Muscle of leg (tissue), 11 donors: ENCODE measurements around the gene CHRM5. TPM values are rescaled to one million over a fixed set of nuclear protein-coding genes. Genes with fewer than 3 reads are reported as not detected.

Experiments used
- DNase-seq: peaks from one replicate; pipeline ENCODE4 v3.0.0; 2013
- H3K27ac ChIP-seq: one replicate; pipeline ENCODE4 v1.5.1; 2013; ENCODE audit warnings: mild to moderate bottlenecking, low read length, control low read depth
- H3K27me3 ChIP-seq: one replicate; pipeline ENCODE4 v1.6.1; 2013; ENCODE audit warnings: low read length; ENCODE audit not compliant: control insufficient read depth, insufficient read depth
- H3K36me3 ChIP-seq: one replicate; pipeline ENCODE4 v1.6.1; 2013; ENCODE audit warnings: low read length; ENCODE audit not compliant: control insufficient read depth, insufficient read depth
- H3K4me1 ChIP-seq: one replicate; pipeline ENCODE4 v1.6.1; 2013; ENCODE audit warnings: low read length; ENCODE audit not compliant: control insufficient read depth, insufficient read depth
- H3K4me3 ChIP-seq: one replicate; pipeline ENCODE4 v1.5.1; 2013; ENCODE audit warnings: low read length, control low read depth
- H3K9me3 ChIP-seq: replicated peaks from 2 replicates; pipeline ENCODE4 v1.6.1; 2013; ENCODE audit warnings: low read depth, low read length; ENCODE audit not compliant: control insufficient read depth
- WGBS: methylation state at CpG from one replicate; pipeline ENCODE4 v1.1.5; 2013; ENCODE audit warnings: missing lambda C conversion rate; ENCODE audit not compliant: insufficient coverage; 5-methylcytosine and 5-hydroxymethylcytosine counted together
- polyA plus RNA-seq, 8 donors: library from polyadenylated mRNA; unstranded; fragments of 120-200 nt; gene quantifications; one replicate each; pipeline versions ENCODE4 v1.2.1 to v1.2.3, GENCODE V29; 2013; ENCODE audit warnings: inconsistent platforms in 1 of 8, low replicate concordance in 1 of 8; ENCODE audit not compliant: insufficient read length in 8 of 8, insufficient read depth in 1 of 8
- total RNA-seq: library from RNA; stranded (reverse); fragments of 120-200 nt; gene quantifications from one replicate; pipeline ENCODE4 v1.2.4, GENCODE V29; 2013

CHRM5 gene
- total and polyA plus RNA-seq, 9 donors = 0.02 to 0.12 (median 0.05) TPM; not detected in 2

DNA sequence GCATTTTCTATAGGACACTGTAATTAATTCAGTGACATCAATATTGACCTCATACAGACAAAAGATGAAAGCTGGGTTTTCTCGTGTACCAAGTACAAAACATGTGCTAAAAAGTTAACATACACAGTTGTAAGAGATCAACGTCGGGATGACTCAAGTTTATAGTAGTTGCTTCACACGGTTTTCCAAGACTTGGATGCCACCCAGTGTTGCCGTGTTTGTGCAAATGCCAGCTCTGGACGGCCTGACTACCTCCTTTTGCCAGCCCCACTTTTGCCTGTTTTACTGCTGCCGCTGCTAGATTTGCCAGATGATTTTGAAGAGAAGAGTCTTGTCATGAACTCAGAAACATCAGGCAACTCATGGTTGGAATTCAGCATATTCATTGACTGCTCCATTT lies 115.8 kb downstream of the CHRM5 start:
- Histone ChIP-seq H3K36me3 (peaks cover 12% of the 10 kb centered on the region), H3K9me3 (no peaks in the 10 kb centered on the region), H3K4me3 (no peak overlapping the region), H3K27me3 (no peaks in the 10 kb centered on the region), H3K4me1 (no peaks in the 10 kb centered on the region), H3K27ac (no peak overlapping the region)
- 85% methylated on average over 6 of the region's 7 CpGs for WGBS
- DNase-seq = no peak

DNA sequence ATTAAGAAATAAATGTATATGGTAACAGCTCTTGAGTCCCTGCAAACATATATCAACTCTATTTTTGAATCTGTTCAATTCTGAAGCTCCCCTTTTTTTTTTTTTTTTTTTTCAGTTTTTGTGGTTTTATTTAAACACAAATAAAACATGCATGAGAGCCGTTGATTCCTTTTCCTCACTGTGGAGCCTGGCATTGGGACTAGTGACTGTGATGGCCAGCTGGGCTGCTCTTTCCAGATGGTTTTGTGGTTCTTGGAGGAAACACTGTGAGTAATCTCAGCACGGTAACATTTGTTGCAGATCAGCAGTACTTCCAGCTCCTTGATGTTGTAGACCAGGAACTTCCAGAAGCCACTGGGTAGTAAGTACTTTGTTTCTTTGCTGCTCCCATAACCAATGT lies 117.4 kb downstream of the CHRM5 start:
- Histone ChIP-seq H3K36me3 (peaks cover 14% of the 10 kb centered on the region), H3K27ac (no peak overlapping the region), H3K4me3 (no peak overlapping the region), H3K9me3 (no peaks in the 10 kb centered on the region), H3K27me3 (no peaks in the 10 kb centered on the region), H3K4me1 (no peaks in the 10 kb centered on the region)
- WGBS = no CpG with 5 or more reads among the region's 2 CpGs
- DNase-seq = no peak

DNA sequence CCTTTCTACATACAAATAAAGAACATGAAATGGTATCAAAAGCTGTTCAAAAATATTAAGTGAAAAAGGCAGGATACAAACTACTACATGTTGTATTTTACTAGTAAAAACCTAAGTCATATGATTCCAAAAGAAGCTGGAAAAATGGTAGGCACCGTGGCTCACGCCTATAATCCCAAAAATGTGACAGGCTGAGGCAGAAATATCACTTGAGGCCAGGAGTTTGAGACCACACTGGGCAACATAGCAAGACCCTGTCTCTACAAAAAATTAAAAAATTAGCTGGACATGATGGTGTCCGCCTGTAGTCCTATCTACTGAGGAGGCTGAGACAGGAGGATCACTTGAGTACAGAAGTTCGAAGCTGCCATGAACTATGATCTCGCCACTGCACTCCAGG lies 131.6 kb downstream of the CHRM5 start:
- peaks cover 2% of the 10 kb centered on the region for H3K36me3 ChIP-seq
- H3K27ac ChIP-seq = no peak overlapping the region
- H3K4me1 ChIP-seq = peaks cover 2% of the 10 kb centered on the region
- H3K9me3 ChIP-seq = no peaks in the 10 kb centered on the region
- no peaks in the 10 kb centered on the region for H3K27me3 ChIP-seq
- H3K4me3 ChIP-seq = no peak overlapping the region
- DNase-seq = no peak
- WGBS = no CpG with 5 or more reads among the region's 5 CpGs

DNA sequence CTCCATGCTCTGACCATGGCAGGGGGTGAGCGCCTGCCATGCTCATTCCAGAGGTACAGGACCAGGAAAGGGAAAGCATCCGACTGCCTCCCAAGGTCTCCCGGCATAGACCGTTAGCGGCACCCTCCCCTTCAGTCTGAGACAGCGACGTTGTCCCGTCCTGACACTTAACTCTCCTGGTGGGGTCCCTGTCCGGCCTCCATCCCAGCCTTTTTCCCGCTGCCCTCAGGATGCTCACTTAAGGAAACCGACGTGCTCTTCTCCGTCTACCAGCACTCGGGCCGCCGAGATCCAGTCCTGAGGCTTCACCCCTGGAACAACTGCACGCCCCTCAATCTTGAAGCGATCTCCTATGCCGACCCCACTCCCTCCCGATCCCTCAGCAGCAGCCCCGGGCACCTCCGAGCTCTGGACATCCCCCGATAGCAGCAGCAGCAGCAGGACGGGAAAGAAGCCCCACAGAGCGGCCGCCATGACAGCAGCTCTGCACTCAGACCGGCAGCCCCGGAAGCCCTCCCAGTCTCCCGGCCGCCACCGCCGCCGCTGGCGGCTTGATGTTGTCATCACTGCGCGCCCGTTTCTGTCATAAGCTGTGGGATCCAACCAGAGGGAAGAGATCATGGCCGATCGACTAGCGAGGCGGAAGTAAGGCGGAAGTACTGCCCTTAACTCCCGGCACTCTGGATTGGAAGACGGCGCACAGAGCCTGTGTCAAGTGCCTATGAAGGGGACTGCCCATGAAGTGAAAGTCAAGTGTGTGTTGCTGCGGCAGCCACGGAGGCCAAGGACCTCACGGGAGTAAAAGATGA lies 133.3 kb downstream of the CHRM5 start, which contains the start of the genes EMC7 and PGBD4:
EMC7 (minus strand) TSS at position 497 of the 809 bp plus-strand sequence; CDS start at position 474, 23 bp downstream.
PGBD4 (plus strand) TSS at position 718 of the 809 bp plus-strand sequence. CDS start 449 bp downstream, outside the sequence.
- WGBS = under 1% methylated on average over 47 of the region's 48 CpGs
- H3K4me1 ChIP-seq = peaks cover 2% of the 10 kb centered on the region
- H3K9me3 ChIP-seq = no peaks in the 10 kb centered on the region
- DNase-seq = peak; percentile 100
- peak within 1 kb of the TSS; percentile 91 for H3K4me3 ChIP-seq
- H3K36me3 ChIP-seq = peaks cover 2% of the 10 kb centered on the region
- H3K27ac ChIP-seq = peak within 1 kb of the TSS; percentile 95
- H3K27me3 ChIP-seq = no peaks in the 10 kb centered on the region

DNA sequence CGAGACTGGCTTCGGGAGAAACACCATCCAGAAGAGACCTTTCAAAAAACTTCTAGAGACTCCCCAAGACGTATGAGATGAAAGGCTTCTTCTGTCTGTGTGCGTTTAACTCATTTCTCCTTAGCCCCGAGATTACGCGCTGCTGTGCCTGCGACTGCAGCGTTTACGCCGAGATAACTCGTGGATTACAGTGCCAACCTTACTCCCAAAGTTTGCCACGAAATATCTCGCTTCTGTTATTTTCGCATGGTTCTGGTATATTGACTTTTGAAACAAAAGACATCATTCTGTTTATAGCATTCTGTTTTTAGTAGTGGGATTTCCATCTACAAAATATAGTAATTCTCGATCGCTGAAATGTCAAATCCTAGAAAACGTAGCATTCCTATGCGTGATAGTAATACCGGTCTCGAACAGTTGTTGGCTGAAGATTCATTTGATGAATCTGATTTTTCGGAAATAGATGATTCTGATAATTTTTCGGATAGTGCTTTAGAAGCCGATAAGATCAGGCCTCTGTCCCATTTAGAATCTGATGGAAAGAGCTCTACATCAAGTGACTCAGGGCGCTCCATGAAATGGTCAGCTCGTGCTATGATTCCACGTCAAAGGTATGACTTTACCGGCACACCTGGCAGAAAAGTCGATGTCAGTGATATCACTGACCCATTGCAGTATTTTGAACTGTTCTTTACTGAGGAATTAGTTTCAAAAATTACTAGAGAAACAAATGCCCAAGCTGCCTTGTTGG lies 134.1 kb downstream of the CHRM5 start:
- peaks cover 2% of the 10 kb centered on the region for H3K4me1 ChIP-seq
- DNase-seq = no peak
- WGBS = 35% methylated on average over 20 of the region's 29 CpGs
- H3K4me3 ChIP-seq = peak overlapping the region; percentile 91
- peak overlapping the region; percentile 95 for H3K27ac ChIP-seq
- no peaks in the 10 kb centered on the region for H3K27me3 ChIP-seq
- no peaks in the 10 kb centered on the region for H3K9me3 ChIP-seq
- H3K36me3 ChIP-seq = peaks cover 2% of the 10 kb centered on the region

DNA sequence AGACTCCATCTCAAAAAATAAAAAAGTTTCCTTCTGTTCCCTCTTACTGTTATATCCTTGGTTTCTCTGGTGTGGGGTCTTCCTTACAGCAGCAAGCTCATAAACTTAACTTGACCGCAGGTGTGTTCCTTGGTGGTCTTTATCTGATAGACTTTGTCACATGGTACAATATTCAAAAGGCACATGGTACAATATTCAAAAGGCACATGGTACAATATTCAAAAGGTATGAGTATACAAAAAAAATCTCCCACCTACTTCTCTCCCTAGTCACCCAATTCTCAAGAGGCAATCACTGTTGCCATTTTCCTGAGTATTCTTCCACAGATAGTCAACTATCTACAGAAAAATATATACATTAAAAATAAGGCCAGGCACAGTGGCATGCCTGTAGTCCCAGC lies 138.1 kb downstream of the CHRM5 start:
- DNase-seq = no peak
- Histone ChIP-seq H3K27me3 (no peaks in the 10 kb centered on the region), H3K36me3 (peaks cover 2% of the 10 kb centered on the region), H3K4me3 (no peak overlapping the region), H3K4me1 (peaks cover 2% of the 10 kb centered on the region), H3K27ac (no peak overlapping the region), H3K9me3 (no peaks in the 10 kb centered on the region)
- WGBS = no CpG with 5 or more reads among the region's 1 CpG

DNA sequence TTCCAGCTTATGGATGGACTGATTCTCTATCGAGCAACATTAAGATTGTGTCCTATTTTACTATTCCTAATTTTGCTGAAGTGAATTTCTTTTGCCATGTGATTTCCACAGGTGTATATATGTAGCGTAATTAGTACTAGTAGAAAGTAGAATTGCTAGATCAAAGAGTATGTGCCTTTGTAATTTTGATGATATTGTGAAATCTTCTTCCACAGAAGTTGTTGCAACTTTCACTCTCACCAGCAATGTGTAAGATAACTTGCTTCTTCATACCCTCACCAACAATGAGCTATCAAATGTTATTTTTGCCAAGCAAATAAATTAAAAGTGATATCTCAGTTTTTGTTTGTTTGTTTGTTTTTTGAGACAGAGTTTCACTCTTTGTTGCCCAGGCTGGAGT lies 139.0 kb downstream of the CHRM5 start:
- Histone ChIP-seq H3K4me1 (peaks cover 2% of the 10 kb centered on the region), H3K4me3 (no peak overlapping the region), H3K9me3 (no peaks in the 10 kb centered on the region), H3K27ac (no peak overlapping the region), H3K27me3 (no peaks in the 10 kb centered on the region), H3K36me3 (peaks cover 2% of the 10 kb centered on the region)
- WGBS = no CpG with 5 or more reads among the region's 2 CpGs
- DNase-seq = no peak

DNA sequence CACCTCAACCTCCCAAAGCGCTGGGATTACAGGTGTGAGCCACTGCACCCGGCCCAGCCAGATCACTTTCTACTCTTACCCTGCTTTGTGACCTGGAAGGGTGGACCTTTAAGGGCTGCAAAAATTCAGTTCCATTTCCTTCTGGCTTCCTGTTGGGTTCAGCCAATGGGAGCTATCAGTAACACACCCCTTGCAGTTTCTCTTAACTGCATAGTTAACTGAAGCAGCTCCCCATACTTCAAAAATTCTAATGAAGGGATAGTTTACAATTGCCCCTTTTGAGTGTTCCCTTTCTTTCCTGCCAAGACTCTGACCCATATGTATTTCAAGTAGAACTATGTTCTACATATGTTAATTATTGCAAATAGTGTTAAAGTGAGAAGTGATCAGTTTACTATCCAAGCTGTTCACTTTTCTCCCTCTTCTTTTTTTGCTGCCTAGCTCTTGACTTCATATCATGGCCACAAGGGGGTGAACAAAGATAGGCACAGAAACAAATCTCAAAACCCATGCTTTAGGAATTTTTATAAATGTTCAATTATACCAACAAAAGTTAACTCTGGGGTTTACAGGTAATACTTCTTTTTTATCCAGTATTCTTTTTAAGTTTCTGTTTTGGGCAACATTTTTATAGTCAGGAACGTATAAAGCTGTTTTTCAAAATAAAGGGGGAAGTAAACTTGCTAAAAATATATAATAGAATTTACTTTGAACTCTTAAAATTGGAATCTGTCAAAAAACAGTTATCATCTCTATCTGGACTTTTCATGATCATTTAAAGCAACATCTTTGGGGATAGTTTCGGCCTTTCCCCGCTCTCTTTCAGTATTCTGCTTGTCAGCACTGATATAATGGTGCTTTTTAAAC lies 141.7 kb downstream of the CHRM5 start:
- Histone ChIP-seq H3K27ac (no peak overlapping the region), H3K36me3 (no peaks in the 10 kb centered on the region), H3K4me3 (no peak overlapping the region), H3K27me3 (no peaks in the 10 kb centered on the region), H3K4me1 (no peaks in the 10 kb centered on the region), H3K9me3 (no peaks in the 10 kb centered on the region)
- 68% methylated on average over 2 of the region's 5 CpGs for WGBS
- DNase-seq = peak; percentile 51

DNA sequence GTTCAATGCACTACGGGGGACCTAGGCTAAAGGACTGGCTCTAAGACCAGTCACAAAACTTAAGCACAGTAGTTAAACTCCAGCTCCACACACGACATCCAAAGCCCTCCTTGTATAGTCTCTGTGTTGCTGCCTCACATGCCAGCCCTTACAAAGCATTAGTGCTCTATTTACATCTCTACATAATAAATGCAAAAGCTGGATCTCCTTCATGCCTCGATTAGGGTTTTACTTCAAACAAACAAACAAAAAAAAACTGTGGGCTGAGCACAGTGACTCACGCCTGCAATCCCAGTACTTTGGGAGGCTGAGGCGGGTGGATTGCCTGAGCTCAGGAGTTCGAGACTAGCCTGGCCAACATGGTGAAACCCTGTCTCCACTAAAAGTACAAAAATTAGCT lies 143.2 kb downstream of the CHRM5 start:
- Histone ChIP-seq H3K9me3 (no peaks in the 10 kb centered on the region), H3K27ac (no peak overlapping the region), H3K4me3 (no peak overlapping the region), H3K4me1 (no peaks in the 10 kb centered on the region), H3K36me3 (no peaks in the 10 kb centered on the region), H3K27me3 (no peaks in the 10 kb centered on the region)
- WGBS = 73% methylated on average over 3 of the region's 6 CpGs
- no peak for DNase-seq
